PC-3 (cell line): ENCODE measurements around the gene KIAA1217.

Experiments used
- EZH2phosphoT487 ChIP-seq: fragments of 300-600 bp; sonication (generic); IDR thresholded peaks from 2 replicates; pipeline ENCODE4 v1.6.1; 2018; ENCODE audit warnings: mild to moderate bottlenecking, antibody characterized with exemption, low read length, borderline replicate concordance
- TF ChIP-seq, protein P1 (sequence below): fragments of 300-600 bp; sonication (generic); conservative IDR thresholded peaks from 2 replicates; pipeline ENCODE4 v1.5.1; 2017; ENCODE audit warnings: antibody characterized with exemption, low read depth, mild to moderate bottlenecking, low read length

- TF ChIP-seq, protein P1, sequence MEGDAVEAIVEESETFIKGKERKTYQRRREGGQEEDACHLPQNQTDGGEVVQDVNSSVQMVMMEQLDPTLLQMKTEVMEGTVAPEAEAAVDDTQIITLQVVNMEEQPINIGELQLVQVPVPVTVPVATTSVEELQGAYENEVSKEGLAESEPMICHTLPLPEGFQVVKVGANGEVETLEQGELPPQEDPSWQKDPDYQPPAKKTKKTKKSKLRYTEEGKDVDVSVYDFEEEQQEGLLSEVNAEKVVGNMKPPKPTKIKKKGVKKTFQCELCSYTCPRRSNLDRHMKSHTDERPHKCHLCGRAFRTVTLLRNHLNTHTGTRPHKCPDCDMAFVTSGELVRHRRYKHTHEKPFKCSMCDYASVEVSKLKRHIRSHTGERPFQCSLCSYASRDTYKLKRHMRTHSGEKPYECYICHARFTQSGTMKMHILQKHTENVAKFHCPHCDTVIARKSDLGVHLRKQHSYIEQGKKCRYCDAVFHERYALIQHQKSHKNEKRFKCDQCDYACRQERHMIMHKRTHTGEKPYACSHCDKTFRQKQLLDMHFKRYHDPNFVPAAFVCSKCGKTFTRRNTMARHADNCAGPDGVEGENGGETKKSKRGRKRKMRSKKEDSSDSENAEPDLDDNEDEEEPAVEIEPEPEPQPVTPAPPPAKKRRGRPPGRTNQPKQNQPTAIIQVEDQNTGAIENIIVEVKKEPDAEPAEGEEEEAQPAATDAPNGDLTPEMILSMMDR: no peak
- no peak for TF ChIP-seq EZH2phosphoT487
Observed at GRCh38 chr10:24406809-24407483, 198.0 kb downstream of the KIAA1217 start.
